Esophagus squamous epithelium (tissue), 5 donors: ENCODE measurements around the gene SEMA7A. TPM values are rescaled to one million over a fixed set of nuclear protein-coding genes. Genes with fewer than 3 reads are reported as not detected.

Source experiments
- DNase-seq: peaks from one replicate; lab custom pipeline; 2025; lab: John Stamatoyannopoulos, UW
- H3K27ac ChIP-seq, 4 donors: fragments of 200-600 bp; sonication (generic); one replicate each; pipeline ENCODE4 v1.5.1; 2016 to 2019; ENCODE audit warnings: mild to moderate bottlenecking in 1 of 4
- H3K27me3 ChIP-seq, 4 donors: fragments of 200-600 bp; sonication (generic); 1 replicate in 3 of 4; 2 replicates in 1 of 4; pipeline versions ENCODE4 v1.5.1 to v1.6.0; 2017 to 2021; ENCODE audit warnings: antibody characterized with exemption in 1 of 4
- H3K36me3 ChIP-seq, 3 donors: fragments of 200-600 bp; sonication (generic); one replicate each; pipeline ENCODE4 v1.5.1; 2016 to 2019
- H3K4me1 ChIP-seq, 3 donors: fragments of 200-600 bp; sonication (generic); one replicate each; pipeline ENCODE4 v1.5.1; 2017 to 2019
- H3K4me3 ChIP-seq, 4 donors: fragments of 200-600 bp; sonication (generic); 1 replicate in 3 of 4; 2 replicates in 1 of 4; pipeline ENCODE4 v1.5.1; 2016 to 2019; ENCODE audit warnings: mild to moderate bottlenecking in 2 of 4, moderate library complexity in 1 of 4
- H3K9me3 ChIP-seq, 3 donors: fragments of 200-600 bp; sonication (generic); one replicate each; pipeline ENCODE4 v1.5.1; 2016 to 2019
- CTCF ChIP-seq, 6 experiments: fragments of 450-650 bp in 4 of 6; fragments of 200-600 bp in 2 of 6; sonication (generic) in 2 of 6; IDR thresholded peaks; one replicate each; pipeline ENCODE4 v1.5.1; 2016 to 2019; ENCODE audit warnings: antibody characterized with exemption in 6 of 6, mild to moderate bottlenecking in 4 of 6, moderate library complexity in 4 of 6
- POLR2A ChIP-seq, 4 donors: fragments of 450-650 bp; IDR thresholded peaks; one replicate each; pipeline ENCODE4 v1.6.1; 2017; ENCODE audit warnings: antibody characterized with exemption in 4 of 4, mild to moderate bottlenecking in 4 of 4, moderate library complexity in 3 of 4
- WGBS, 2 donors: methylation state at CpG; one replicate each; pipeline ENCODE4 v1.1.5; 2018; 5-methylcytosine and 5-hydroxymethylcytosine counted together
- intact Hi-C: fragments of 100-400 bp; cut with DNase I; formaldehyde crosslinking; loops from one replicate; pipeline ENCODE4 v1.15.0; 2022
- total RNA-seq, 4 donors: library from RNA; depleted of rRNA; stranded (reverse); fragments of >200 nt; gene quantifications; one replicate each; pipeline ENCODE4 v1.1.0, GENCODE V29; 2016
- donor health status: DM: yes; HTN: yes; CAD: no.

SEMA7A gene
- total RNA-seq, 4 donors from 2014 or later: 1.2 to 7.5 (median 2.9) TPM

DNA sequence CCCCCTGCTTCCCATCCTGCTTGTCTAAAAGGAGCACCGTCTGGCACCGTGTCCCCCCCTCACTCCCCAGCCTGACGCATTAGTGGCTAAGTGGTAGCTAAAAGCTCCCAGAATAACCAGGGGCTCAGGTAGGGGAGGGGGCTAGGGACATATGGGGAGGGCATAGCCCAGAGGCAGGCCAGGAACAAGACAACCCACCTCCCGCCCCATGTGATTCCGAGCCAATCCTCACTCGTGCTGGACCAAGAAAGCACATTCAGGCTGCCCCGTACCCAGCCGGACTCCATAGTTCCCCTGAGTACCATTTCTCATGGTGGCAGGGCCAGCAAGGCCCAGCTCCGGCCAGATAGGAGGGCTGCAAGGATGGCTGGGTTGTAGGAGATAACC is 11.5 kb downstream of the SEMA7A start:
- no peak for TF ChIP-seq POLR2A (IDR thresholded peaks at IDR 0.05)
- no peak for TF ChIP-seq CTCF (IDR thresholded peaks at IDR 0.05)
- Histone ChIP-seq H3K4me3 (no peak overlapping the region), H3K36me3 (no peaks in the 10 kb centered on the region), H3K9me3 (no peaks in the 10 kb centered on the region), H3K4me1 (peaks cover 0 to 12% (median 0%) of the 10 kb centered on the region in 3 donors), H3K27me3 (no peaks in the 10 kb centered on the region), H3K27ac (peak overlapping the region in 1 of 4 donors; percentile 17)
- intact Hi-C loops: no loop called here
- WGBS, 2 donors: 77 to 100% methylated on average over 2 to 6 of the region's 9 CpGs
- no peak for DNase-seq

DNA sequence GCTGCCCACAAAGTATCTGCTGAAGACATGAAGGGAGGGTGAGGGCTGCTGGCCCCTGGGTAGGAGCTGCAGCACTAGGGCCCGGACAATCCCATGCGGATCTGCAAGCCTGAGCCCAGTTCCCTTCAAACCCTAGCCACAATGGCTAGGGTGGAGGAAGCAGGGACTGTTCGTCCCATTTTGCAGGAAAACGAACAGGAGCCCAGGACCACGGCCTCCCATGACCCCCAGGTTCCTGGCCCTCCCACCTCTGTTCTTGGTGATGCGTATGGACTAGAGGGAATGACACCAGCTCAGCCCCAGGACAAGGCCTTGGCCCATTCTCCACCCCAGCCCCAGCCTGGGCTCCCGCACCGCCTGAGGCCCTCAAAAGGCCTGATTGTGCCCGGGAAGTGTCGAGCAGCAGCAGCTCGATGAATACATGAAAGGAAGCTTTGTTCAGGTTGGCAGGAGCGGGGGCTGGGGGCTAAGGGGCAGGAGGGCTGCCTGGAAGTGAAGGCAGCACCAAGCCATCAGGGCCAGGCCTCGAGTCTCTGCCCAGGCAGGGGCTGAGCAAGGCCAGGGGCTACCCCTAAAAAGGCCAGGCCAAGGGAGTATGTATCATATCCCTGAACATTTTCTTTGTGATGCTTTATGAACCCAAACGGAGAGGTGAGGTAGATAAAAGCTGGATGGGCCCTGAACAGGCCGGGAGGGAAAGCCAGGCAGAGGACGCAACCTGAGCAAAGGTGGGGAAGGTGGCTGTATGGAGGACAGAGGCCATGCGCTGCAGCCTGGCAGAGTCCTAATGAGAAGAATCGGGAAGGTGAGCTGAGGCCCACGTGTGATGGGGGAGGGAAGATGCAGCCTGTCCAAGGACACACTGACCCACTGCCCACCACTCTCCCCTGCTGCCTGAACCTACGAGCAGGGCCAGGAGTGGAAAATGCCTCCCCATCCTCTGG is 12.2 kb downstream of the SEMA7A start:
- Histone ChIP-seq H3K4me3 (no peak overlapping the region), H3K9me3 (no peaks in the 10 kb centered on the region), H3K27me3 (no peaks in the 10 kb centered on the region), H3K36me3 (no peaks in the 10 kb centered on the region), H3K27ac (peak overlapping the region in 1 of 4 donors; percentile 17), H3K4me1 (peaks cover 0 to 12% (median 0%) of the 10 kb centered on the region in 3 donors)
- intact Hi-C loops: no loop called here
- TF ChIP-seq CTCF (IDR thresholded peaks at IDR 0.05) (no peak), POLR2A (IDR thresholded peaks at IDR 0.05) (no peak)
- DNase-seq: no peak
- 85 to 89% methylated on average over 8 to 13 of the region's 20 CpGs for WGBS, 2 donors

DNA sequence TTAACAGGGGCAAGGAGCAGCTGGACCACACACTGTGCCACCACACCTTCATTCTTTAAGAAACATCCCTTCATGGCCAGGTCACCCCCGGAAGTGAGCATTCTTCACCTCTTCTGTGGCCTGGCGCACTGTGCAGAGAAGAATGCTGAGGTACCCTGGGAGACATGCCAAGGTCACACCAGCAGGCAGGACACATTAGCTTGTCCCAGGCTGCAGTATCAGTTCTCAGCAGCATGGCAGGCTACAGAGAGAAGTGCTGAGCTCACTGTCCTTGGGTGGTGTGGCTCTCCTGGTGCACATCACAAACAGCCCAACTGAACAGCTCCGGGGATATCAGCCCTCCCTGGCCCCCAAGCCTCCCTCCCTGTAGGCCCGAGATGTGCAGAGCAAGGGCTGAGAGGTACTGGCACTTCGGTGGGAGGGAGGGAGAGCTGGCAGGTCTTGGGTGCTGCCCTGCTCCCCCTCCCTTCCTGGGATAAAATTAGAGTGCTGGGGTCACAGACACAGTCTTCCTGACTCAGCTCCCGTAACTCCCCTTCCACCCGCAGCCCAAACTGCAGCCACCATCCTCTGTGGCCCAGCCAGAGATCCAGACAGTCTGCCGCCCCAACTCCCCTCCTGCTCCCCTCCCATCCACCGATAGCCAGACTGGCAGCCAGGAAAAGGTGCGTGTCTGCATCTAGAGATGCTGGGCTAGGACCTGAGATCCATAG is 13.4 kb downstream of the SEMA7A start:
- H3K4me3 ChIP-seq: no peak overlapping the region
- no peak for DNase-seq
- no peaks in the 10 kb centered on the region for H3K9me3 ChIP-seq
- peaks cover 0 to 12% (median 0%) of the 10 kb centered on the region in 3 donors for H3K4me1 ChIP-seq
- peaks cover 0 to 7% (median 0%) of the 10 kb centered on the region in 3 donors for H3K36me3 ChIP-seq
- TF ChIP-seq POLR2A (IDR thresholded peaks at IDR 0.05): no peak
- TF ChIP-seq CTCF (IDR thresholded peaks at IDR 0.05): no peak
- no peaks in the 10 kb centered on the region for H3K27me3 ChIP-seq
- H3K27ac ChIP-seq: no peak overlapping the region
- WGBS, 2 donors: 45 to 86% methylated on average over 6 to 7 of the region's 10 CpGs
- intact Hi-C loops: no loop called here

DNA sequence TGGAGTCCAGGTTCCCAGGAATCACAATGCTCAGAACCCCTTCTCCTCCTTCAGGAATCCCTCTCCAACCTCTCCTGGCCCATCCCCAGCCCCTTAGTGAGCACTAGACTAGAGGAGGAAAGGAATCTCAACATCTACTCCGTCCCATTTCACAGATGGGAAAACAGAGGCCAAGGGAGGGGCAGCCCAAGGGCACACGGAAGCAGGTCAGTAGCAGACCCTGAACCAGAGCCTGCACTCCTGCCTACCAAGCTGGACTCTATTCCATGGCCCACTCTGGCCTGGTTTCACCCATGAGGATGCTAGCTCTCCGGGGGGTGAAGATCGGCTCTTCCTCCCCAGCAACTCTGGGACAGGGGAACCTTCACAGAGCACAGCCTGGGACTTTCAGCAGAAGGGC is 14.3 kb downstream of the SEMA7A start:
- WGBS, 2 donors: 80% methylated on average over 2 of the region's 4 CpGs; no CpG with 5 or more reads in 1 of the 2 donors
- no peak for DNase-seq
- H3K27me3 ChIP-seq: no peaks in the 10 kb centered on the region
- no peak for TF ChIP-seq CTCF (IDR thresholded peaks at IDR 0.05)
- no peak for TF ChIP-seq POLR2A (IDR thresholded peaks at IDR 0.05)
- intact Hi-C loops: no loop called here
- H3K4me3 ChIP-seq: no peak overlapping the region
- H3K27ac ChIP-seq: no peak overlapping the region
- H3K9me3 ChIP-seq: no peaks in the 10 kb centered on the region
- peaks cover 0 to 7% (median 0%) of the 10 kb centered on the region in 3 donors for H3K36me3 ChIP-seq
- H3K4me1 ChIP-seq: peaks cover 0 to 12% (median 0%) of the 10 kb centered on the region in 3 donors
